NCI-H2107 (cell line): ENCODE data around the gene UBN2.
A peak's percentile ranks its signal among the peaks of the same experiment; 100 is the strongest.
"Not testable (repeated sequence)": the region's sequence is repeated elsewhere in the genome, so short reads cannot be mapped to it uniquely, and the experiment has no call there.

Experiments
- DNase-seq: peaks from one replicate; lab custom pipeline; 2025; lab: John Stamatoyannopoulos, UW

UBN2 gene

GRCh38 chr7:139297795-139298194, 66.8 kb downstream of the UBN2 start:
- DNase-seq, result no peak

- no peak for DNase-seq
Measured at GRCh38 chr7:139299296-139299695, 68.3 kb downstream of the UBN2 start.

- no peak for DNase-seq
Measured at GRCh38 chr7:139300390-139300789, 69.4 kb downstream of the UBN2 start.

DNA sequence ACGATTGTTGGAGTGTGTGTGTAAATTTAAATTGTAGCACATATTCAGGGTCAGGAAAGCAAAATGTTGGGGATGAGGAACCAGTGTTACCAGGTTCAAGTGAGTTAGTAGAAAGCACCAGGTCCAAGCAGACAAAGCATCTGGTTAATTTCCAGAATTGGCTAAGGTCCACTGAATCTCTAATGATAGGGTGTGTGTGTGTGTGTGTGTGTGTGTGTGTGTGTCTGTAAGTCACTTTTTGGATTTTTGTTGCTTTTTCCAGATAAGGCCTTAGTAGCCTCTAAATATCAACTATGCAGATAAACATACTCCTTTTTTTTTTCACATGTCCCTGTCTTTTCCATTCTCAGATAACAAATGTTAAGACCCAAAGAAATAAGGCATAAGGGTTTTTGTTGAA, 73.5 kb downstream of the UBN2 start:
- DNase-seq, result no peak

DNA sequence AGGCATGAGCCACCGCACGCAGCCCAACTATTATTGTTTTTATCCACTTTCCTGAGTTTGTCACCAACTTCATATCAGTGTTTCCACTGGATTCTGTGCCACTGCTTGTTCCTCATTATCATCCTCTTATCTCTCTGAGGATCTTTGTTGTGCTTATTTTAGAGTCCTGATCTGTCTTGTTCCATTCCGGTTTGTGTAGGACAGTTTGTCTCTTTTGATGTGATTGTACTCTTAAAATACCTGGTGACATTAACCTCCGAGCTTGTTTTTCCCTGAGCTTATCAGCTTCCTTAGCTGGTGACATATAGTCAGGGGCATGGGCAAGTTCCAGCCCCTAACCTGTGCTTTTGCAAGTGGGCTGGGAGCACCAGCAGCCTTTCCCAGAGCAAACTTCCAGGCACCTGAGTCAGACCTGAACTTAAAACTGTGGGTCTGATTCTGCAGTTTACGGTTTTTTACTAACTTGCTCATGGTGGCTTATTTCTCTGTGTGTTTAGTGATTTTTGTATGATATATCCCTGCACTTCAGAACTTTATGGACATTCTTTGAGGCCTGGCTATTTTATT, 87.0 kb downstream of the UBN2 start:
- DNase-seq, result no peak

DNA sequence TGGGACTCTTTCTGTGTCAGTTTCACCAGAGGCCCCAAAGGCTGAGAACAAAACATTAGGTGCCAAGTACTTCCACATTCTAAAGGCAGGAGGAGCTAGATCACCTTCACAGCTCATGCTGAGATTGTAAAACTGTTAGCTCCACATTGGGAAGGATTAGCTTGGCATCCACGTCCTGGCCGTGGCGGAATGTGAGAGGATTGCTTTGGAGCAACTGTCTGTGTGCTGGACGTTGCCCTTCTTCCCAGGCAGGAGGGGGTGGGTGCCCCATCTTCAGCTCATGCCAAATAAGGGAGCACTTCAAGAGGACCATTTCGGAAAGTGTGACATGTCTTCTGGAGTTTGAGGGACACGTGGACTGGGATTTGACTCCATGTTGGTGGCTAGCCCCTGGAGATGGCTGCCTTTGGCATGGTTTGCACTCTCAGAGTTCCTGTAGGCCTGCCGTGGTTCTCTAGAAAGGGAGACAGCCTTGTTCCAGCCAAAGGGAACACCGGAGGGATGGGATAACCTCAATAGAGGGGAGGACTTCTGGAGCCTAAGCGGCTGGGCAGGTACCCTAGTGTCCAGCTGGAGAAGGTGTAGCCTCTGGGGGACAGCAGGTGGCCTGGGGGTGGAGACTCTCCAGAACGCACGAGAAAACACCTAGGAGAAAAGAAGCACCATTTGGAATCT, 90.2 kb downstream of the UBN2 start:
- DNase-seq, result no peak

DNA sequence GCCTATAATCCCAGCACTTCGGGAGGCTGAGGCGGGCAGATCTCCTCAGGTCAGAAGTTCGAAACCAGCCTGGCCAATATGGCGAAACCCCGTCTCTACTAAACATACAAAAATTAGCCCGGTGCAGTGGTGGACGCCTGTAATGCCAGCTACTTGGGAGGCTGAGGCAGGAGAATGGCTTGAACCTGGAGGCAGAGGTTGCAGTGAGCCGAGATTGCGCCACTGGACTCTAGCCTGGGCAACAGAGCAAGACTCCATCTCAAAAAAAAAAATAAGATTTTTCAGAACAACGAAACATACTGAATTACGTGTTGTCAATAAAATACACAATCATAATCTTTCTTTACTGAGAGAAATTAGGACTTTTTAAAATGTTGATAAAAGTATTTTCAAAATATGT, 93.7 kb downstream of the UBN2 start:
- not testable (repeated sequence) for DNase-seq

DNA sequence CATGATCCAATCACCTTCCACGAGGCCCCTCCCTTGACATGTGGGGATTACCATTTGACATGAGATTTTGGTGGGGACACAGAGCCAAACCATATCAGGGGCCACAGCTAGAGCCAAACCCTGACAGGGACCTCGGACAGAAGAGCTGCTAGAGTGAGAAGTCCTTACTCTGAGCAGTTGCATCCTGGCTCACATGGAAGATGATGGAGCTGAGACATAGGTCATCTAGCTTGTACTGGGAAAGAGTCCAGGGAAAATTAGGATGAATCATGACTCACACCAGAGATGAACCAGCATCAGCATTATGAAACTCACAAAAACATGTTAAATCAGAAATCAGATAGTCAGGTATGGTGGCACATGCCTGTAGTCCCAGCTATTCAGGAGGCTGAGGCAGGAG, 97.3 kb downstream of the UBN2 start:
- no peak for DNase-seq

DNA sequence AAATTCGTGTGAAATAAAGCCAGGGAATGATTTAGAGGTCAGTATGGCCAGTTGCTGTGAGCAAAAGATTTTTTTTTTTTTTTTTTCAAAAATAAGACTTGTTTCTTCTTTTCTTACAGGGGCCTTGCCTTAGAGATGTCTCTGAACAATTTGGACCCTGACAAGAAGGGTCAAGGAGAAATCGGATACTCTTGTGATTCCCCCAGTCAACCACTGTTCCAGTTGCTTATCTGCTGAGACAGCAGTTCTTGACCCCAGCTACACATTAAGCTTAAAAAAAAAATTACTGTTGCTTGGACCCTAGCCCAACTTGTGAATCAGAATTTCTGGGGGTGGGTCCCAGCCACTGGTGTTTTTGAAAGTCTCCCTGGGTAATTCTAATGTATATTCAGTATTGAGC, 98.1 kb downstream of the UBN2 start:
- no peak for DNase-seq

DNA sequence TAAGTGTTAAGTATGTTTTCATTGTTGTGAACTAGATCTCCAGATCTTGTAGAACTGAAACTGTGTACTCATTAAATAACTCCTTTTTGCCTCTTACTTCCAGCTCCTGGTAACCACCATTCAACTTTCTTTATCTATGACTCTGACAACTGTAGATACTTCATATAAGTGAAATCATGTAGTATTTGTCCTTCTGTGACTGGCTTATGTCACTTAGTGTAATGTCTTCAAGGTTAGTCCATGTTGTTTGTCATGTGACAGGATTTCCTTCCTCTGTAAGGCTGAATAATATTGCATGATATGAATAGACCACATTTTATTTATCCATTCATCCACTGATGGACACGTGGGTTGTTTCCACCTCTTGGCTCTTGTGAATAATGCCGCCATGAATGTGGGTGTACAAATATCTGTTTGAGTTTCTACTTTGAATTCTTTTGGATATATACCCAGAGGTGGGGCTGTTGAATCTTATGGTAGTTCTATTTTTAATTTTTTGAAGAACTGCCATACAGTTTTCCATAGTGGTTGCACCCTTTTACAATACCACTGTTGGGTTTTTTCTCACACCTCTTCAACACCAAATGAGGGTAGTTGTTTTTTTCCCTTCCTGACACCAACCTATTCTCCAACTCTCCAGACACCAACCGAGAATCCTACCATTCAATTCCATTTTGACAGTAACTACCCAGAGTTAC, 99.4 kb downstream of the UBN2 start:
- DNase-seq, result no peak

- DNase-seq, result no peak
Measured at GRCh38 chr7:139332697-139333359, 101.8 kb downstream of the UBN2 start.

DNA sequence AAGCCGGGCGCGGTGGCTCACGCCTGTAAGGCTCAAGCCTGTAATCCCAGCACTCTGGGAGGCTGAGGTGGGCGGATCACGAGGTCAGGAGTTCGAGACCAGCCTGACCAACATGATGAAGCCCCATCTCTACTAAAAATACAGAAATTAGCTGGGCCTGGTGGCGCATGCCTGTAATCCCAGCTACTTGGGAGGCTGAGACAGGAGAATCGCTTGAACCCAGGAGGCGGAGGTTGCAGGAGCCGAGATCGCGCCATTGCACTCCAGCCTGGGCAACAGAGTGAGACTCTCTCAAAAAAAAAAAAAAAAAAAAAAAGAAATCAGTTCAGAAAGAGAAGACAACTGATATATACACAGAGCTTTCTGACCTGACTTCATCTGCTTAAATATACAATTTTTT, 102.4 kb downstream of the UBN2 start:
- not testable (repeated sequence) for DNase-seq

DNA sequence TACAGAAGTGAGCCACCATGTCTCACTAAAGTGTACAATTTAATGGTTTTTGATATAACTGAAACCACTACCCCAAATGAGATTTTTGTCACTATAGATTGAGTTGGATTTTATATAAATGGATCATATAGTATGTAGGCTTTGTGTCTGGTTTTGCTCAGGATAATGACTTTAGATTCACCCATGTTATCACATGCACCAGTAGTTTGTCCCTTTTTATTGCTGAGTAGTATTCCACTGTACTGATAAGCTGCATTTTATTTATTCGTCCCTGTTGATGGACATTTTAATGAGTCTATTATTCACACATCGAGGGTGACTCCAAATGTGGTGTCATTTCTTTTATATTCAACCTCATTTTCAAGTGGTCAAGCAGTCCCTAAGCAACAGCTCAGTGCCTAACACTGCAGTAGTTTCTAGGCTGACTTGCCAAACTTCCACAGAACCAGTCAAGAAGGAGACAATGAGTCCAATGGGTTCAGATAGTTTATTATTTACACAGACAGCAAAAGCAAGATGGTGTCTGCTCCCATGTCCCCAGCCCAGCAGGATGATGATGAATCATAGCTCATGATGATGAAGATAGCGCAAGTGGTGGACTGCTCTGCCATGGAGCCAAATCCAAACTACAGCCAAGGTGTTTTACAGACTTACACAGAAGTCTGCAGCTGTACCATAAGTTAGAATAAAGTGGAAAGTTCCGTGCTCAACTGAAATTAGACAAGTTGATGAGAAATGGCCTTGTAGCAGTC, 103.5 kb downstream of the UBN2 start:
- no peak for DNase-seq

DNA sequence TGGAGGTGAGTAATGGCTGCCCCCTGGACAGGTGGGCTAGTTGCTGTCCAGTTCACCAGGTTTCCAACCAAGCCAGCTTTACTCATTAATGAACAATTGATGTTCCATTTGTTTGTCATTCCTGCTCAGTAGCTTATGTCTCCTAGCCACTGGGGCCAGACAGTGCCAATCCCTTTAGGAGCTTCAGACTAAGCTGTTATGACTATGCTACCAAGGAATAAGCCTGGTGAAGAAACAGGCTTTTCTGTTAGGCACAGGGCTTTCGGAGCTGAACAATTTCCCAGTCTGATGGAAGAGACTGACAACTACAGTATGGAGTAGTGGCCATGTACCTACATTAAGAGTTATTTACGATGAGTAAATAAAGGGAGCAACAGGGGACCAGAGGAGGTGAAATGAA, 108.0 kb downstream of the UBN2 start:
- DNase-seq, result no peak

GRCh38 chr7:139339698-139340036, 108.6 kb downstream of the UBN2 start:
- no peak for DNase-seq

DNA sequence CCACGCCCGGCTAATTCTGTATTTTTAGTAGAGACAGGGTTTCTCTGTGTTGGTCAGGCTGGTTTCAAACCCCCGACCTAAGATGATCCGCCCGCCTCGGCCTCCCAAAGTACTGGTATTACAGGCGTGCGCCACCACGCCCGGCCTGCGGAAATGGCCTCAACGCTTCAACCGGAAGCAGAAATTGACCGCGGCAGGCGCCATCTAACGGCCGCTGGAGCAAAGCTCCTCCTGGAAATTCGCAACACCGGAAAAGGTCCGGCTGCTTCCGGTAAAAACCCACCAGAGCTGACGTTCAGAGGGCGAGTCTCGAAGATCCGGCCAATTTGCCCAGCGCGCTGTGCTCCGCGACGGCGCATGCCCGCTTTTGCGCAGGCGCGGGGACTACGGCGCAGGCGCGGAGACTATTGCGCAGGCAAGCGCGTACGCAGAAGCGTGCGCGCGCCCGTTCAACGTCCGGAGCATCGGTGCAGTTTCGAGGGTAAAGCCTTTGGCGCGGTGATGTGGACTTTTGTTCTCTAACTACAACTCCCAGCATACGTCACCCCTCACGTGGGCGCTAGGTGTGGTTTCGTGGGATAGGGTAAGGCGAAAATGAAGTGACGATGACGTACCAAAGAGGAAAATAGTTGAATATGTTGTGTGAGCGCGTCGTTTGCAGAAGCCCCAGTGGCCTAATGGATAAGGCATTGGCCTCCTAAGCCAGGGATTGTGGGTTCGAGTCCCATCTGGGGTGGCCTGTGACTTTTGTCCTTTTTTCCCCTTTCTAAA, 109.2 kb downstream of the UBN2 start:
- peak; percentile 97 for DNase-seq

DNA sequence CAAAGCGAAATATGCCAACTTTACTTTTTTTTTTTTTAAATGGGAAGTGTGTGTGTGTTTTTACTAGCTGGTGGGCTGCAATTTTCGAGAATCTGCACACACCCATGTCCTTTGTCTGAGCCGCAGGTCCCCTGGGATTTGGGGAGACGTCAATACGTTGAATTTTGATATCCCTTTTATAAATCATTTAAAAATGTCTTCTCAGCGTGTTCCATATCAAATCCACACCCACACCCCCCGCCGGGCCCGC, 109.7 kb downstream of the UBN2 start:
- DNase-seq, result no peak

DNA sequence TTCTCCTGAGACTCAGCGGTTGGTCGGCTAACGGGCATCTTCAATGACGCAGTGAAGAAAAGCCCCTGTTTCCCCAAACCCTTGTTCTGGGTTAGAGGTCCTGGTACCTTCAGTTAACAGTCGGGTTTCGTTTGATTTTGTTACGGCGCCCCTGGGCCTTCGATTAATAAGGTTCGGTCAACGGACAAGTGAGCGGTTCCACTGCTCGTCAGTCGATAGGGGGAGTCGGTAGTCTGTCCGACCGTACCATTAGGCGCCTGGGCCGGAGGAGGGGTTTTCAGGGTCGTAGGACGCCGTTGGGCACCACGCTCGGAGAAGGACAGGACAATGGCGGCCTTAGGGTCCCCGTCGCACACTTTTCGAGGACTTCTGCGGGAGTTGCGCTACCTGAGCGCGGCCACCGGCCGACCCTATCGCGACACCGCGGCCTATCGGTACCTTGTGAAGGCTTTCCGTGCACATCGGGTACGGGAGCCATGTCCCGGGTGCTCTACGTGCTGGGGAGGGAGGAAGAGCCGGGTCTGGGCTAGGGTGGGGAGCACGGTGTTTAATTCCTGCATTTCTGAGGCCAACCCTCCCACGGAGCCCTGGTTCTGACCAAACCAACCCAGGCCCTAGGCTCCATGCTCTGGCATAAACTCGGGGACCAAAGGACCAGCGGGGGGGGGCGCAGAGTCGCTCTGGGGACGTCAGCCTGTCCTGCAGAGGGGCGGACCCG, 110.2 kb downstream of the UBN2 start, which contains the start of gene FMC1:
Gene FMC1 (plus strand): TSS at position 280 of the 718 bp plus-strand sequence. CDS start 48 bp downstream, at position 328.
- DNase-seq, result peak; percentile 93

GRCh38 chr7:139341776-139342226, 110.8 kb downstream of the UBN2 start:
- DNase-seq, result no peak

- no peak for DNase-seq
Measured at GRCh38 chr7:139345042-139345441, 114.0 kb downstream of the UBN2 start.

GRCh38 chr7:139351027-139351426, 120.0 kb downstream of the UBN2 start:
- no peak for DNase-seq
